Middle frontal gyrus (tissue), 1 donor: ENCODE results near the gene GALNT18.

ENCODE experiments used
- DNase-seq: peaks from one replicate; pipeline ENCODE4 v3.0.0-alpha.2; 2015; ENCODE audit warnings: low spot score; ENCODE audit errors: extremely low spot score

Gene GALNT18

GRCh38 chr11:11280826-11281225 is 341.0 kb downstream of the GALNT18 start:
- DNase-seq = no peak

- DNase-seq = no peak
Measured at GRCh38 chr11:11279956-11280689, 341.7 kb downstream of the GALNT18 start.

GRCh38 chr11:11272254-11272653 is 349.6 kb downstream of the GALNT18 start:
- no peak for DNase-seq

- DNase-seq = no peak
Measured at GRCh38 chr11:11270236-11270775, 351.5 kb downstream of the GALNT18 start.

GRCh38 chr11:11268706-11269105 is 353.1 kb downstream of the GALNT18 start:
- DNase-seq = no peak

- DNase-seq = no peak
Measured at GRCh38 chr11:11268119-11268518, 353.7 kb downstream of the GALNT18 start.

GRCh38 chr11:11267312-11267711 is 354.5 kb downstream of the GALNT18 start:
- no peak for DNase-seq

- DNase-seq = no peak
Measured at GRCh38 chr11:11265994-11266606, 355.7 kb downstream of the GALNT18 start.

- DNase-seq = no peak
Measured at GRCh38 chr11:11265320-11265719, 356.5 kb downstream of the GALNT18 start.

GRCh38 chr11:11263238-11264005 is 358.4 kb downstream of the GALNT18 start:
- no peak for DNase-seq

GRCh38 chr11:11262171-11262920 is 359.5 kb downstream of the GALNT18 start:
- no peak for DNase-seq

GRCh38 chr11:11261629-11262028 is 360.2 kb downstream of the GALNT18 start:
- DNase-seq = no peak

- DNase-seq = no peak
Measured at GRCh38 chr11:11260903-11261302, 360.9 kb downstream of the GALNT18 start.

- no peak for DNase-seq
Measured at GRCh38 chr11:11253995-11254394, 367.8 kb downstream of the GALNT18 start.

GRCh38 chr11:11253497-11253896 is 368.3 kb downstream of the GALNT18 start:
- DNase-seq = no peak

GRCh38 chr11:11252403-11252802 is 369.4 kb downstream of the GALNT18 start:
- DNase-seq = no peak

- DNase-seq = no peak
Measured at GRCh38 chr11:11251394-11251970, 370.3 kb downstream of the GALNT18 start.

GRCh38 chr11:11250470-11250869 is 371.3 kb downstream of the GALNT18 start:
- DNase-seq = no peak

- no peak for DNase-seq
Measured at GRCh38 chr11:11247576-11247975, 374.2 kb downstream of the GALNT18 start.

GRCh38 chr11:11247086-11247485 is 374.7 kb downstream of the GALNT18 start:
- DNase-seq = no peak

GRCh38 chr11:11246166-11246565 is 375.6 kb downstream of the GALNT18 start:
- no peak for DNase-seq
